HEK293 (cell line): Measurements from ENCODE around the gene FBXO17.

Experiments
- CTCF ChIA-PET: fragments of 350-600 bp; formaldehyde crosslinking; extraction: SDS; loops from one replicate; lab custom pipeline; 2021; ENCODE audit warnings: antibody characterized with exemption; lab: Yijun Ruan, JAX
- POLR2A ChIA-PET: fragments of 300-600 bp; formaldehyde crosslinking; extraction: SDS; loops from one replicate; lab custom pipeline; 2020; ENCODE audit warnings: antibody characterized with exemption, inconsistent platforms; lab: Yijun Ruan, JAX
- H3K27ac ChIP-seq: fragments of 200-500 bp; sonication (Bioruptor generic); 2 replicates; pipeline ENCODE4 v1.5.1; 2014; ENCODE audit warnings: low read depth, low read length, control low read depth, inconsistent platforms; ENCODE audit errors: extremely low read depth
- H3K36me3 ChIP-seq, 2 experiments: fragments of 200-500 bp in 1 of 2; sonication (Bioruptor generic) in 1 of 2; 1 replicate in 1 of 2; 2 replicates in 1 of 2; pipeline ENCODE4 v1.5.1; 2014 to 2017; ENCODE audit warnings: inconsistent platforms in 2 of 2, low read length in 2 of 2; ENCODE audit not compliant: control insufficient read depth in 2 of 2, insufficient read depth in 1 of 2
- H3K4me1 ChIP-seq: fragments of 200-500 bp; sonication (Bioruptor generic); 2 replicates; pipeline ENCODE4 v1.5.1; 2014; ENCODE audit warnings: mild to moderate bottlenecking, low read length, inconsistent platforms; ENCODE audit not compliant: control insufficient read depth, insufficient read depth
- H3K4me3 ChIP-seq: 2 replicates; pipeline ENCODE4 v1.5.1; 2011; ENCODE audit warnings: low read depth, mild to moderate bottlenecking, control low read depth, low read length, moderate library complexity
- H3K9me3 ChIP-seq: fragments of 200-500 bp; sonication (Bioruptor generic); 2 replicates; pipeline ENCODE4 v1.5.1; 2014; ENCODE audit warnings: low read depth, low read length, inconsistent platforms; ENCODE audit not compliant: control insufficient read depth, insufficient read depth
- ELK4 ChIP-seq: IDR thresholded peaks from 2 replicates; pipeline ENCODE4 v1.6.1; 2011; ENCODE audit warnings: mild to moderate bottlenecking, low read depth, low read length, borderline replicate concordance
- PRDM10 ChIP-seq: fragments of 450-650 bp; formaldehyde crosslinking; IDR thresholded peaks from 2 replicates; pipeline ENCODE4 v1.5.1; 2016; ENCODE audit warnings: missing biosample characterization, missing genetic modification characterization
- RBAK ChIP-seq: fragments of 450-650 bp; formaldehyde crosslinking; IDR thresholded peaks from 2 replicates; pipeline ENCODE4 v1.5.1; 2016; ENCODE audit warnings: missing biosample characterization, missing genetic modification characterization
- WT1 ChIP-seq: fragments of 450-650 bp; formaldehyde crosslinking; IDR thresholded peaks from 2 replicates; pipeline ENCODE4 v1.5.1; 2016; ENCODE audit warnings: missing biosample characterization, missing genetic modification characterization
- ZBTB17 ChIP-seq: fragments of 450-650 bp; formaldehyde crosslinking; IDR thresholded peaks from 2 replicates; pipeline ENCODE4 v1.5.1; 2016; ENCODE audit warnings: missing biosample characterization, missing genetic modification characterization
- ZFP69B ChIP-seq: fragments of 450-650 bp; formaldehyde crosslinking; IDR thresholded peaks from 2 replicates; pipeline ENCODE4 v1.5.1; 2016; ENCODE audit warnings: missing biosample characterization, missing genetic modification characterization
- ZNF121 ChIP-seq: fragments of 450-650 bp; formaldehyde crosslinking; IDR thresholded peaks from 2 replicates; pipeline ENCODE4 v1.5.1; 2016; ENCODE audit warnings: missing biosample characterization, missing genetic modification characterization
- ZNF132 ChIP-seq: fragments of 450-650 bp; formaldehyde crosslinking; IDR thresholded peaks from 2 replicates; pipeline ENCODE4 v1.5.1; 2017; ENCODE audit warnings: missing biosample characterization, missing genetic modification characterization, borderline replicate concordance
- ZNF155 ChIP-seq: fragments of 450-650 bp; formaldehyde crosslinking; IDR thresholded peaks from 2 replicates; pipeline ENCODE4 v1.5.1; 2016; ENCODE audit warnings: missing biosample characterization, missing genetic modification characterization
- ZNF274 ChIP-seq, 2 experiments: fragments of 200-500 bp in 1 of 2; fragments of 450-650 bp in 1 of 2; sonication (Bioruptor generic) in 1 of 2; formaldehyde crosslinking in 1 of 2; IDR thresholded peaks; 2 replicates each; pipeline versions ENCODE4 v1.5.1 to v1.6.1; 2014 to 2016; ENCODE audit warnings: borderline replicate concordance in 1 of 2, inconsistent platforms in 1 of 2, low read length in 1 of 2, missing biosample characterization in 1 of 2, missing genetic modification characterization in 1 of 2
- ZNF335 ChIP-seq: fragments of 450-650 bp; formaldehyde crosslinking; conservative IDR thresholded peaks from 2 replicates; pipeline ENCODE4 v1.5.1; 2016; ENCODE audit warnings: missing biosample characterization, missing genetic modification characterization
- ZNF366 ChIP-seq: fragments of 450-650 bp; formaldehyde crosslinking; conservative IDR thresholded peaks from 2 replicates; pipeline ENCODE4 v1.5.1; 2016; ENCODE audit warnings: missing biosample characterization, missing genetic modification characterization
- ZNF394 ChIP-seq: fragments of 450-650 bp; formaldehyde crosslinking; IDR thresholded peaks from 2 replicates; pipeline ENCODE4 v1.5.1; 2016; ENCODE audit warnings: missing biosample characterization, missing genetic modification characterization, mild to moderate bottlenecking, moderate library complexity, borderline replicate concordance
- ZNF404 ChIP-seq: fragments of 450-650 bp; formaldehyde crosslinking; IDR thresholded peaks from 2 replicates; pipeline ENCODE4 v1.5.1; 2017; ENCODE audit warnings: missing biosample characterization, missing genetic modification characterization
- ZNF433 ChIP-seq: fragments of 450-650 bp; formaldehyde crosslinking; IDR thresholded peaks from 2 replicates; pipeline ENCODE4 v1.5.1; 2016; ENCODE audit warnings: missing biosample characterization, missing genetic modification characterization, low read depth
- ZNF48 ChIP-seq: fragments of 450-650 bp; formaldehyde crosslinking; IDR thresholded peaks from 2 replicates; pipeline ENCODE4 v1.5.1; 2016; ENCODE audit warnings: missing biosample characterization, missing genetic modification characterization
- ZNF561 ChIP-seq: fragments of 450-650 bp; IDR thresholded peaks from 2 replicates; pipeline ENCODE4 v1.5.1; 2018; ENCODE audit warnings: missing biosample characterization, missing genetic modification characterization, borderline replicate concordance
- ZNF600 ChIP-seq: fragments of 450-650 bp; formaldehyde crosslinking; IDR thresholded peaks from 2 replicates; pipeline ENCODE4 v1.5.1; 2016; ENCODE audit warnings: missing biosample characterization, missing genetic modification characterization
- ZNF626 ChIP-seq: fragments of 450-650 bp; sonication (Bioruptor Pico); formaldehyde crosslinking; IDR thresholded peaks from 2 replicates; pipeline ENCODE4 v1.5.1; 2018; ENCODE audit warnings: missing biosample characterization, missing genetic modification characterization, inconsistent platforms
- ZNF629 ChIP-seq: fragments of 450-650 bp; formaldehyde crosslinking; IDR thresholded peaks from 2 replicates; pipeline ENCODE4 v1.5.1; 2017; ENCODE audit warnings: missing biosample characterization, missing genetic modification characterization
- ZNF658 ChIP-seq: fragments of 450-650 bp; formaldehyde crosslinking; IDR thresholded peaks from 2 replicates; pipeline ENCODE4; 2016; ENCODE audit warnings: missing biosample characterization, missing genetic modification characterization
- ZNF670 ChIP-seq: fragments of 450-650 bp; formaldehyde crosslinking; IDR thresholded peaks from 2 replicates; pipeline ENCODE4 v1.5.1; 2016; ENCODE audit warnings: missing biosample characterization, missing genetic modification characterization, low read depth
- ZNF677 ChIP-seq: fragments of 450-650 bp; IDR thresholded peaks from 2 replicates; pipeline ENCODE4 v1.5.0; 2018; ENCODE audit warnings: missing biosample characterization, mild to moderate bottlenecking, missing genetic modification characterization, moderate library complexity
- ZXDB ChIP-seq: fragments of 450-650 bp; formaldehyde crosslinking; IDR thresholded peaks from 2 replicates; pipeline ENCODE4 v1.5.1; 2016; ENCODE audit warnings: missing biosample characterization, missing genetic modification characterization
- TF ChIP-seq, protein P1 (sequence below): fragments of 450-650 bp; formaldehyde crosslinking; IDR thresholded peaks from 2 replicates; pipeline ENCODE4 v1.5.1; 2016; ENCODE audit warnings: missing biosample characterization, missing genetic modification characterization, borderline replicate concordance
- TF ChIP-seq, protein P2 (sequence below): fragments of 450-650 bp; formaldehyde crosslinking; IDR thresholded peaks from 2 replicates; pipeline ENCODE4 v1.5.1; 2016; ENCODE audit warnings: missing biosample characterization, missing genetic modification characterization

The FBXO17 gene

DNA sequence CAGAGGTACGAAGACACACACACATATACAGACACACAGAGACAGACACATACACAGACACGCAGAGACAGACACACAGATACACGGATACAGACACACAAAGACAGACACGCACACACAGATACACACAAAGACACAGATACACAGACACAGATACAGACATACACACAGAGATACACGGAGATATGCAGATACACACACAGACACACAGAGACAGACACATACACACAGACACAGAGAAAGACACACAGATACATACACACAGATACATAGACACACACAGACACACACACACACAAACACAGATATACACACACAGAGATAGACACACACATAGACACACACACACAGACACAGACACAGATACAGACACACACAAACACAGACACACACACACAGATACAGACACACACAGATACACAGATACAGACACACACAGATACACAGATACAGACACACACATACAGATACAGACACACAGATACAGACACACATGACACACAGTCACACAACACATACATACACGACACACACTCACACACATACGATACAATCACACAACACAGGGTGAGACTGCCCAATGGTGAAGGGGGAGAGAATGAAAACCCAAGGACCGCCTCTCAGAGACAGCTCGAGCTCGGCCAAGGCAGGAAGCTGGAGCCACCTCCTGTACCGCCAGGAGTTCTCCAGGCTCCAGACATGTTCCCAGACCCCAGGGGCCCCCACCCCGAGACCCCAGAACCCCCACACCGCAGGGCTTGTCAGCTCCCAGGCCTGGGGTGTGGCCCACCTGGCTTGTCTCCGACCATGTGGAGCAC lies 54.7 kb downstream of the FBXO17 start (continued):
- TF ChIP-seq ZFP69B (tag by site-specific recombination) (no peak), ZNF629 (tag by site-specific recombination) (no peak), ZNF561 (tag by site-specific recombination) (no peak), ZNF670 (tag by site-specific recombination) (no peak), ZNF48 (tag by site-specific recombination) (no peak), ZNF677 (tag by site-specific recombination) (no peak), ZNF404 (no peak), ZNF394 (no peak)
- TF ChIP-seq, protein P1, sequence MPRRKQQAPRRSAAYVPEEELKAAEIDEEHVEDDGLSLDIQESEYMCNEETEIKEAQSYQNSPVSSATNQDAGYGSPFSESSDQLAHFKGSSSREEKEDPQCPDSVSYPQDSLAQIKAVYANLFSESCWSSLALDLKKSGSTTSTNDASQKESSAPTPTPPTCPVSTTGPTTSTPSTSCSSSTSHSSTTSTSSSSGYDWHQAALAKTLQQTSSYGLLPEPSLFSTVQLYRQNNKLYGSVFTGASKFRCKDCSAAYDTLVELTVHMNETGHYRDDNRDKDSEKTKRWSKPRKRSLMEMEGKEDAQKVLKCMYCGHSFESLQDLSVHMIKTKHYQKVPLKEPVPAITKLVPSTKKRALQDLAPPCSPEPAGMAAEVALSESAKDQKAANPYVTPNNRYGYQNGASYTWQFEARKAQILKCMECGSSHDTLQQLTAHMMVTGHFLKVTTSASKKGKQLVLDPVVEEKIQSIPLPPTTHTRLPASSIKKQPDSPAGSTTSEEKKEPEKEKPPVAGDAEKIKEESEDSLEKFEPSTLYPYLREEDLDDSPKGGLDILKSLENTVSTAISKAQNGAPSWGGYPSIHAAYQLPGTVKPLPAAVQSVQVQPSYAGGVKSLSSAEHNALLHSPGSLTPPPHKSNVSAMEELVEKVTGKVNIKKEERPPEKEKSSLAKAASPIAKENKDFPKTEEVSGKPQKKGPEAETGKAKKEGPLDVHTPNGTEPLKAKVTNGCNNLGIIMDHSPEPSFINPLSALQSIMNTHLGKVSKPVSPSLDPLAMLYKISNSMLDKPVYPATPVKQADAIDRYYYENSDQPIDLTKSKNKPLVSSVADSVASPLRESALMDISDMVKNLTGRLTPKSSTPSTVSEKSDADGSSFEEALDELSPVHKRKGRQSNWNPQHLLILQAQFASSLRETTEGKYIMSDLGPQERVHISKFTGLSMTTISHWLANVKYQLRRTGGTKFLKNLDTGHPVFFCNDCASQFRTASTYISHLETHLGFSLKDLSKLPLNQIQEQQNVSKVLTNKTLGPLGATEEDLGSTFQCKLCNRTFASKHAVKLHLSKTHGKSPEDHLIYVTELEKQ (tag by site-specific recombination): no peak

- ChIA-PET CTCF (interaction anchor here (4.1 kb wide), 1 partner anchor 10 kb away, joined by 36 read pairs; the partner anchor contains the start of genes MRPS12 and SARS2), POLR2A (interaction anchor here (0.5 to 1.4 kb wide), 3 partner anchors 10 to 88 kb away, joined by 3 to 5 read pairs (median 5); partner anchors contain the start of genes ECH1, MRPS12 and SARS2)
- peak overlapping the region; percentile 8; the same call in 1 of the 2 replicates for H3K27ac ChIP-seq
- TF ChIP-seq PRDM10 (tag by site-specific recombination) (no peak), RBAK (tag by site-specific recombination) (no peak), ELK4 (no peak), ZNF433 (no peak), ZNF626 (no peak), WT1 (tag by site-specific recombination) (0 out of 2 replicates have a peak, but pooled peaks have one; percentile 36), ZBTB17 (tag by site-specific recombination) (no peak; the same call in 1 of the 2 replicates), ZNF658 (tag by site-specific recombination) (no peak), ZXDB (tag by site-specific recombination) (no peak), ZNF335 (tag by site-specific recombination) (no peak), ZNF274 (IDR thresholded peaks at IDR 0.05; ENCODE audit: low read length) (no peak), ZNF274 (tag by site-specific recombination; IDR thresholded peaks at IDR 0.05; ENCODE audit: borderline replicate concordance) (no peak), ZNF132 (no peak), ZNF600 (tag by site-specific recombination) (no peak), ZNF155 (no peak), ZNF121 (no peak), ZNF366 (peak; percentile 82)
- TF ChIP-seq, protein P2, sequence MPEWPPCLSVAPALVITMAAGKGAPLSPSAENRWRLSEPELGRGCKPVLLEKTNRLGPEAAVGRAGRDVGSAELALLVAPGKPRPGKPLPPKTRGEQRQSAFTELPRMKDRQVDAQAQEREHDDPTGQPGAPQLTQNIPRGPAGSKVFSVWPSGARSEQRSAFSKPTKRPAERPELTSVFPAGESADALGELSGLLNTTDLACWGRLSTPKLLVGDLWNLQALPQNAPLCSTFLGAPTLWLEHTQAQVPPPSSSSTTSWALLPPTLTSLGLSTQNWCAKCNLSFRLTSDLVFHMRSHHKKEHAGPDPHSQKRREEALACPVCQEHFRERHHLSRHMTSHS (tag by site-specific recombination): no peak
These were observed 55.5 kb downstream of the FBXO17 start for GRCh38 chr19:38919837-38920601.

More at GRCh38 chr19:38919837-38920601, 55.5 kb downstream of the FBXO17 start:
- H3K4me3 ChIP-seq: no peak overlapping the region
- no peaks in the 10 kb centered on the region for H3K4me1 ChIP-seq
- no peaks in the 10 kb centered on the region for H3K9me3 ChIP-seq
- peaks cover 41 to 58% of the 10 kb centered on the region in 2 experiments for H3K36me3 ChIP-seq
